Measurements from ENCODE around the gene OSER1. TPM values are rescaled to one million over a fixed set of nuclear protein-coding genes. Genes with fewer than 3 reads are reported as not detected.
A peak's percentile ranks its signal among the peaks of the same experiment; 100 is the strongest.

The OSER1 gene
- total RNA-seq, 1 donor from 2014 or later, result 39.8 TPM

DNA sequence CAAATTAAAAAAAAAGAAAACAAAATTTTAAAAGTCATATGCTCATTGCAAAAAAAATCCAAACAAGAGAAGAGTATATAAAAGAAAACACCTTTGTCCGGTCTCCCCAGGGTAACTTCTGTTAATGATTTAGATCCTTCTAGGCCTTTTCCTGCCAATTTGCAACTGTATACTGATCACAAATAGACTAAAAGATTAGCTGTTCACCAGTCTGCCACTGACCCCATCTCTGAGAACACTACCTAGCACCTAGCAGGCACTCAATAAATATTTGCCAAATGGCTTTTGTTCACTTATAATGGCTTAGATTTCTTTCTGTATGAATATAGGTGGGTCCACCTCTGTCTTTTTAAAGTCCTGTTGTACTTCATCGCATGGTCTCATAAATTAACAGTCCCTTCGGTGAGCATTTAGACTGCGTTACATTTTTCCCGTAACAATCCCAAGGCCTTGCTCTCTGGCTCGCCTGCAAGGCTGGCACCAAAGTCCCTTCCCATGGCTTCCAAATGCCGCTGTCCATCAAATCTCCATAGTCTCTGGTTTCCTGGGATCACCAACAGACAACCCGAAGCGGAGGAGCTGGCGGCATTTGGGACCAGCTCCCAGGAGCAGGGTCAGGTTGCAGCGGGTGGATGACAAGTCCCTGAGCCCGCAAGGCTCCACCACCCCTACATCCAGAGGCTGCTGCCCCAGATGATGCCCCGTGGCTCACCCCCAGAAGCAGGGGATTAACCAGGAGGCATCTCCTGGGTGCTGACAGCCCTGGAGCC, 35.4 kb downstream of the OSER1 start:
- no peak for DNase-seq (ENCODE audit: low read depth)

- no peak for DNase-seq (ENCODE audit: low read depth)
Observed at GRCh38 chr20:44173846-44174245, 36.7 kb downstream of the OSER1 start.

DNA sequence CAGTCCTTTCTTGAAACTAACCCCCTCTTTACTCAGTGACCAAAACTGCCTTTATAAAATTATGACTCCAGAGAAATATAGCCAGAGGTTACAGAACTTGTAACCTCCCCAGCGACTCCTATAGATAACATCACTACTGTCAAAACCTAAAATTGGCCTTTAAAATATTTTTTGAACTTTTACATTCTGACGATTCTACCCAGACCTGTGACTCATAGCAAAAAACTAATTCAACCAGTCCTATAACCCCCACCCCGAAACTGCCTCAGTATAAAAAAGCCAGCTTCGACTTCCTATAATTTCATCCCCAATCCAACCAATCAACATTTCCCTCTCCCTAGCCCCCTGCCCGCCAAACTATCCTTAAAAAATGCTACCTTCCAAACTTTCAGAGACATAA, 37.5 kb downstream of the OSER1 start:
- DNase-seq (ENCODE audit: low read depth), result no peak

DNA sequence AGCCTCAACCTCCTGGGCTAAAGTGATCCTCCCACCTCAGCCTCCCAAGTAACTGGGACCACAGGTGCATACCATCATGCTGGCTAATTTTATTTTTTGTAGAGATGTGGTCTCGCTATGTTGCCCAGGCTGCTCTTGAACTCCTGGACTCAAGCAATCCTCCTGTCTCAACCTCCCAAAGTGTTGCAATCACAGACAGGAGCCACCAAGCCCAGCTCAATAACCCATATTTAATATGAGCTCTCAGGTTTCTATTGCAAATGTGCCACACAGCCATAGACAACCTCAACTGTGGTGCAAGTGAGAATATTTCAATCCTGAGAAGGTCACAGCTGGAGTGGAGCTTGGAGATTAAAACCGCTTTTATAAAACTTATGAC, 38.0 kb downstream of the OSER1 start:
- no peak for DNase-seq (ENCODE audit: low read depth)

DNA sequence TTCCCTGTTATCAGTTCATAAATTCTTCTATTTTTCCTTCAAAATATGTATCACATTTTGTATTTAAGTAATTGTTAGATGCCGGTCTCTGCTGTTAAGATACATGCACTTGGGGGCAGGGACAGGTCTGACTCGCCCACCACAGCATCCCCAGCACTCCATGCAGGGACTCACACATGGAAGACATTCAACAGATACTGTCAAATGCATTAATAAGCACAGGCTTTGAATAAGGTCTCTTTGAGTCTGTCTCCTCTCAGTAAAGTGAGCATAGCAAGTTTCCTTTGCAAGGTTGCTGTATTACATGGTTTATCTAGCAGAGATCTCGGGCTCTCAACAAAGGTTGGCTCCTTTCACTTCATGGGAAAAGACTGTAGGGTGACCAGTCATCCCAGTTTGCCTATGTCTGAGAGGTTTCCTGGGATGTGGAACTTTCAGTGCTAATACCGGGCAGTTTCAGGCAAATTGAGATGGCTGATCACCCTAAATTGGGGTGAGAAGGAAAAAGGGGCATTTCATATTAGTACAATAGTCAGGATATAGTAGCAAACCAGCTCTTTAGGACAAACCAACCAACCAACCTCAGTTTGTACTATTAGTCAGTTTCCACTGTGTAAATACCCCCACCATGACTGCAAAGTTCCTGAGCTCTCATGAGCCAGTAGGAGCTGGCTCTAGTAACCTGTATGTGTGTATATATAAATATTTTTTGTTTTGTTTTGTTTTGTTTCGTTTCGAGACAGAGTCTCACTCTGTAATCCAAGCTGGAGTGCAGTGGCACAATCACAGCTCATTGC, 38.6 kb downstream of the OSER1 start:
- no peak for DNase-seq (ENCODE audit: low read depth)

DNA sequence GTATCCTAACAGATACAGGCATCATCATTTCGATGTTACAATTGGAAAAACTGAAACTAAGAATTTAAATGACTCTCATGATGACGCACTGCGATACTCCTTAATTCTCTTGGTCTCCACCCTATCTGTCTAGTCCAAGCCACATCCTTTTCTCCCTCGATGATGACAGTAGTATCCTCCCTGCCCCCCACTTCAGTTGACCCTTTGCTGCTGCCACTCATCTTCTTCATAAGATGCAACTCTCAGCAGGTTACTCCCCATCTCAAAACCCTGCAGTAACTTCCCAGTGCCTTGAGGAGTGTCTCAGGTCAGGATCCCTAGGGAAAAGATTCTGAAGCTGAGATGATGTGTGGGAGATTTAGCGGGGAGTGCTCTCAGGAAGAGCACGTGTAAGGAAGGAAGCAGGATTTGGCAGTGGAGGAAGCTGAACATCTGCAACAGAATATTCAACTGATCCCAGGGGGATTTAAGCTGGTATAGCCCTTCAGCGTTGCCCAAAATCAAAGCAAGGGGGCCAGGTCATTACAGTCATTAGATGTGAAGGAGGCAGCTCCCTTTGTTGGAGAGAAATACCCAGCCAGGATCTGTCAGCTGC, 39.7 kb downstream of the OSER1 start:
- no peak for DNase-seq (ENCODE audit: low read depth)

GRCh38 chr20:44167736-44168135, 42.8 kb downstream of the OSER1 start:
- no peak for DNase-seq (ENCODE audit: low read depth)

- peak; percentile 24 for DNase-seq (ENCODE audit: low read depth)
Observed at GRCh38 chr20:44166477-44166876, 44.1 kb downstream of the OSER1 start.

GRCh38 chr20:44166008-44166407, 44.6 kb downstream of the OSER1 start:
- peak; percentile 80 for DNase-seq (ENCODE audit: low read depth)

- no peak for DNase-seq (ENCODE audit: low read depth)
Observed at GRCh38 chr20:44160133-44160532, 50.4 kb downstream of the OSER1 start.

DNA sequence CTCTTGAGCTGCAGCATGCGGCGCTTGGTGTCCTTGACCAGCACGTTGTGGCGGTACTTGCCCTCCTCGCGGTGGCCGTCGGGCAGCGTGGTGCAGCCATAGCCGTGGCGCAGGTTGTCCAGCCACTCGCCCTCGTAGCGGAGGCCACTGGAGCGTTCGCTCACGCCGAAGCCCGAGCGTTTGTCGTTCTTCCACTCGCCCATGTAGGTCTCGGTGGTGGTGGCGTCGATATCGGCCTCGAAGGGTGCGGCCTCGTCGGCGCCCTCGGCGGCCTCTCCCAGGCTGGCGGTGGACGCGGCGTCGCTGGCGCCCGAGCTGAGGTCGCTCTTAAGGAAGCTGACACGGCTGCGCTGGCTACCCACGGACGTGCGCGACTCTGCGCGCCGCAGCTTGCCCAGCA, 50.9 kb downstream of the OSER1 start:
- DNase-seq (ENCODE audit: low read depth), result no peak

DNA sequence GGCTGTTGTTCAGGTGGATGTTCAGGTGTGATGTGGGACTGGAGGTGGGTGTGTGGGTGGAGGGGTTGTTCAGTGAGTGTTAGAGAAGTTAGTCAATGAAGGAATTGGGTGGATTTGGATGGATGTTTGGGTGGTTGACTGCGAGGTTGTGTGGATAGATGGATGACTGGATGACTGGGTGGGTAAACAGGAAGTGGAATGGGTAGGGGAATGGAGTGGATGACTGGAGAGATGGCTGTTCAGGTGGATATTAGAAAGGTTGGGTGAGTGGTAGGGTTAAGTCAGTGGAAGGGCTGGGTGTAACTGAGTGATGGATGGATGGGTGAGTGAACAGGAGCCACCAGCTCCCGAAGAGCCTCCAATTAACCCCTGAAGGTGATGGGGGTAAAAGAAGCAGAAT, 51.4 kb downstream of the OSER1 start:
- no peak for DNase-seq (ENCODE audit: low read depth)

DNA sequence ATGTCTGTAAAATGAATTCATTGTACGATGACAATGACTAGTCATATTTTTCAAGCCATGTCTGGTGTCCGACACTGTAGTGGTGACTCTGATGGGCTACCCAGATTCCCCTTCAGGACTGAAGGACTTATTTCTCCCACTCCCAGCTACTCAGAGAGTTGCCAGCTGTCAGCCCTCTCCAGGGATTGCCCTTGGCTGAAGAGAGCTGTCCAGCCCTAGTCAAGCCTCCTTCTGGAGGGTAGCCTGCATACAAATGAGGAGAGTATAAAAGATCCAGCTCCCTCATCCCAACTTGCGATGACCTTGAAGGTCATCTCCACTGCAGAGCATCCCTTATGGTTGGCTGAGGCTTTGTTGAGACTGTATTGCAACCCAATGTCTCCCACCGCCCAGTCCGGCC, 53.5 kb downstream of the OSER1 start:
- no peak for DNase-seq (ENCODE audit: low read depth)

GRCh38 chr20:44154521-44155001, 56.0 kb downstream of the OSER1 start:
- DNase-seq (ENCODE audit: low read depth), result no peak

DNA sequence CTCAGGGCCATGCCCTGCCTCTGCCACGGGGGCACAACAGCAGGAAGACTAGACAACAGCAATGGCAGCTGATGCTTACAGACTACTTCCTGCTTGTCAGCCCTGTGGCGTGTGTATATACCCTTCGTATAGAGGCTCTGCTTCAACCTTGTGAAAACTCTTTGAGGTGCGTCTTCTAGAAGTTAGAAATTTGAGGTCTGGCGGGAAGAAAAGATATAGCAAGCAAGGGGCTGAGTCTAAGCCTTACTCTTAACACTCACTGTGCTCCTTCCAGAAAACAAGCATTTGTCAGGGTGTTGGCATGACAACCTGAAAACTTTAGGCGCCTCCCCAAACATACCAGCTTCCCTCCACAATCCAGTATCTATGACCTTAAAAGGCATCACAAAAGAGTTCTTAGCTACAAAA, 56.9 kb downstream of the OSER1 start:
- peak; percentile 13 for DNase-seq (ENCODE audit: low read depth)

GRCh38 chr20:44151621-44152416, 58.8 kb downstream of the OSER1 start:
- DNase-seq (ENCODE audit: low read depth), result peak; percentile 28

GRCh38 chr20:44146272-44146671, 64.3 kb downstream of the OSER1 start:
- DNase-seq (ENCODE audit: low read depth), result no peak

Other genes starting within 250 kb of the OSER1 start
- gene JPH2, start 23.6 kb downstream of the OSER1 start, total RNA-seq, result 8.5 and 11.6 TPM in 2 replicates
- gene GDAP1L1, start 36.5 kb upstream of the OSER1 start, total RNA-seq, result not detected in 2 replicates
- 4.5 and 8.5 TPM in 2 replicates for gene FITM2, start 100.4 kb upstream of the OSER1 start, total RNA-seq
- gene R3HDML, start 126.3 kb upstream of the OSER1 start, total RNA-seq, result not detected in 2 replicates
- 4.9 TPM in 1 of 2 replicates, not detected in the other for gene HNF4A, start 144.9 kb upstream of the OSER1 start, total RNA-seq

All from renal cortical epithelial cell (primary cell).